HG03469 (cell line): ENCODE results near the gene CFAP58.
"Not testable (repeated sequence)": the region's sequence is repeated elsewhere in the genome, so short reads cannot be mapped to it uniquely, and the experiment has no call there.

Experiments
- ATAC-seq: cut with Tn5 transposase; IDR thresholded peaks from one replicate; pipeline ENCODE4 v1.9.1; 2021; ENCODE audit warnings: mild to moderate bottlenecking, moderate library complexity, moderate number of reproducible peaks; ENCODE audit not compliant: unreplicated experiment

CFAP58 gene

DNA sequence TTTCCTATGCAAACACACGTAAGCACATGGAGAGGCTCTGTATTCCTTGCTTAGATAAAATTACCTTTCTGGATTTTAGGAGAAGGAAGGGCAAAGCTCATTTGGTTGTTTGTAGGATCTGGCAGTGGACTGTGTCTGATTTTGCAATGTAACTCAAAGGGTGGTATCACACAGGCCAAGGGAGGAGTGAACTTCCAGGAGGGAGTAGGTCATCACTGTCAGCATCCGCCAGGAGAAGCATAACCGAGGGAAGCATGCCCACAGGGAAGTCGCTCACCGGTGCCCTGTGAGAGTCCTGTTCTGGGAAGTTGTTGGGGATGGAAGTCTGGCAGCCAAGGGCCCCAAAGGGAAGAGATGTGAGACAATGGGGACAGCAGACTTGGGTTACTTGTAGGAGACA, 74.4 kb downstream of the CFAP58 start:
- ATAC-seq: no peak

DNA sequence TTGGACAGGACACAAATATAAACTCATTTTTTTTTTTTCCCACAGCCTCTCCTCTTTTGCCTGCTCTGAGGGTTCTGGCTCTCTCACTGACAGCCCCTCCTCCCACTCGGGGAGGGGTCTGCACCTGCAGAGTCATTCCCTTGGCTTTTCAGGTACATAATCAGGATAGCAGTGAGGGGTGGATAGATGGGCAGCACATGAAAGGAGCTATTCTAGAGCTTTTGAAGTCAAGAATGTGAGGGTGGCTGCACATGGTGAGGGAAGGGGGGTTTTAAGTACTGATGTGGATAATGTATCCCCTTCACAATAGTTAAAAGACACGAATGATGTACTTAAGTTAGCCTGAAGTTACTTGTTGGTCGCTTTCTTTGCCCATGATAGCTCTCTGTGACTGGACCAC, 76.2 kb downstream of the CFAP58 start:
- ATAC-seq: no peak

DNA sequence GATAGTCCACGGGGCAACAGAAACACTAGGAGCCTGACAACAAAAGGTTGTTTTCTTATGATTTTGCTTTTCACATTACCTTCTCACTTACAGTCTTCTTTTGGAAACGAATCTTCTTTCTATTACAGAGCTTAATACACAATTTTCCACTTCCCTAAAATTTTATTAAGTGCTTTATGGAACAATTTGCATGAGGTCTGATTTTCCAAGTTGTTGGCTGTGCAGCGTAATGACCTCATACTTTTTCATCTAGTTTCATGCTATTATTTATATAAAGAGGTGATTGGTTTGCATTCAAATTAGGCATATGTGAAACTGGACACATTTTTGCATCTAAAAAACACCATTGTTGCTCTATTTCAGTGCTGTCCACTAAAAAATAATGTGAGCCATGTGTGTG, 76.7 kb downstream of the CFAP58 start:
- no peak for ATAC-seq

DNA sequence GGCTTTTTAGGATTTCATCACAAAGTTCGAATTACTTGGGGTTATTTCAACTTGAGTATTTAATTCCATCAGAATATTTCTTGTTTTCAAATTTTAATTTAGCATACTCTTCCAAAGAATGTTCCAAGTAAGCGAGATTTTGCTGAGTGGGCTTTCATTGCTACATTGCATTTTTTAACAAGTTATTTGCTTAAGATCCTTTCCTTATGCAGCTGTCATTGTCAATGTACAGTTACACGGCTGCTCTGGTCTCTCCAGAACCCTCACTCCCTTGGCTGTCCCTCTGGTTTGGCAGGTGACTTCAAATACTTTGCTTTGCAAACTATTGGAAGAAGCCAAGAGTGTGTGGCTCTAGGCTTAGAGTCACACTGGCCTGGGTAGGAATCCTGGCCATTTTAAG, 80.0 kb downstream of the CFAP58 start:
- no peak for ATAC-seq

DNA sequence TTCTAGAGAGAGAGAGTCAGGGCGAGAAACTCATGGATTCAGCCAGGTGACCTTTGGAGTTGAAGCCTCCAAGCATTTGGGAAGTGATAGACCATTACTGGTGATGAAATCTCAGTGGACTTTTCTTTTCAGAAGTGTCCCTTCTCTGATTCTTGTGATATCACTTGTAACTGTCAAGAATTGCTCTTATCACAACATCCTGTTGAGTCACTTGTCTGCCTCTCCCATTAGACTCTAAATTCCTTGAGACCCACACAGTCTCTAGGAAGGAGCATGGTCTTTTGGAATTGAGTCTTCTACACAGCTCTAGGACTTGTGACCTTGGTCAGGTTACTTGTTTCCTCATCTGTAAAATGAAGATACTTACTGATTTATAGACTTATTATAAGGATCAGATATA, 81.0 kb downstream of the CFAP58 start:
- ATAC-seq: no peak

DNA sequence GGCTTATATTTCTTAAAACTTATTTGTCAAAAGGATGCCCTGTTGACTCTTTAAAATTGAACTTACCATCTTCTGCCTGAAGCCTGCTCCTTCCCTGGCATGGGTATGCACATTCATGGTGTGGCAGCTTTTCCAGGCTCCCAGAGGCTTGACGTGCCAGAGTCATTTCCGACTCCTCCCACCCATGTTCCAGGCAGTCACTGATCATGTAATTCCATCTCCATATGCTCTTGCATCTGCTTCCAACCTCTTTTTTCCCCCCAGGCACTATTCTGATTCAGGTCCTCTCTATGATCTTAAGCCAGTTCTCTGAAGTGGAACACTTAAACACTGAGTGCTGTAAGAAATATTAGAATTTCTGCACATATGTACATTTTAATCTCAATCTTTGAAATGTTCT, 82.2 kb downstream of the CFAP58 start:
- no peak for ATAC-seq

DNA sequence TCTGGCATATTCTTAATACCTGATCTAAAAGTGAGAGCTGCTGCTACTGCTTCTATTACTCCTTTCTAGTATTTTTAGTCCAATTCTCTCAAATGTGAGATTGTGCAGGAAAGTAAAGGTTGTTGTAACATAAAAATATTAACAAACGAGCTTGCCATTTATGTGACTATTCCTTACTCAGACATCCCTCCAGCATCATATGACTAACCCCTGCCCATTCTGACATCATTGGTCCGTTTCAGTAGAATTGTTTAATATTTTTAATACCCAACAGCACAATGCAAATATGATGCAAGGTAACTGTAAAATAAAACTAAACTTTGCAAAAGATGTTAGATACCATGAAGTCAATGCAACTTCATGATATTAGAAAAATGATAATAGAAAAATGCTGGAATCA, 83.6 kb downstream of the CFAP58 start:
- no peak for ATAC-seq

DNA sequence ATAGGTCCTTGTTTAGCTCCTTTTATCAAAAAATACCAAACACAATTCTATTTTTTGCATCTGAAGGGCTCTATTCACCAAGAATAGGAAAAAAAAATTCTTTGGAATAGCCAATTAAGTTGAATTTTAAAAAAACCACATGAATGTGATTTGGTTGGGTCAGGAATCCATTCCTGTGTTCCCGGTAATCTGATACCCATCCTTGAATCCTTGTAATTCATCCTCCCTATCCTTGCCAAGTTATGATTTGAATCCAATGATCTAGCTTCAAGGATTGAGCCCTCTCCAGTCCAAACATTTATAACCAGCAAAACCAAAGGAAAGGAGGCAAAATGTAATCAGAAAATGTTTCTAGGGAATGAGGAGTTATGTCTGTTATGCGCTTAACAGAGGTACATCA, 86.6 kb downstream of the CFAP58 start:
- ATAC-seq: no peak

DNA sequence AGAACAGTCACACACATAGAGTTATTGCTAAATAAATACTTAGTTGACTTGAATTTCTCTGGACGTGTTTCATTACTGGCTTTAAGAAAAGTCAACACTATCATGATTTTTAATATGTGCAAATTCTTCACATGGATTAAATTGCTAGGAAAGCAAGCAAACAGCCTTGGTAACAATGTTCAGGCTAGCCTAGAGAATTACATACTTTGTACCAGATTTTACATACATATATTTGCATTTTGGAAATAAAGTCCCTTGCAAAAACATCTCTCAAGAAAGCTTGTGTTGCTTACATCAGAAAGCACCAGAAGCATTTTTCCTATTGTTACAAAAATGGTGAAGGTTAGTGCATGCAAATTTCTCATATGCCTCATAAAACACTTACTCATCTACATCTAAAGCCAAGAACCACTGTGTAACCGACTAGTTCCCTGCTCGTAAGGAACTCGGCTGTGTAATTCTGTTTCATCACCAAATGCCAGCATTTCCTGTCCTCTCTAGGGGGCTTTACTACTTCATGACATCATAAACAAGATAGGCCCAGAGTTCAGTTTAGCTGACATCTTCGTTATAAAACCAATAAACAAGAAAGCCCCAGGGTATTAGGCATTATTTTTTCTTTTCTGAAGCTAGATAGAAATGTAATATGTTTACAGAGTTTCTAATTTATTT, 87.8 kb downstream of the CFAP58 start:
- no peak for ATAC-seq

DNA sequence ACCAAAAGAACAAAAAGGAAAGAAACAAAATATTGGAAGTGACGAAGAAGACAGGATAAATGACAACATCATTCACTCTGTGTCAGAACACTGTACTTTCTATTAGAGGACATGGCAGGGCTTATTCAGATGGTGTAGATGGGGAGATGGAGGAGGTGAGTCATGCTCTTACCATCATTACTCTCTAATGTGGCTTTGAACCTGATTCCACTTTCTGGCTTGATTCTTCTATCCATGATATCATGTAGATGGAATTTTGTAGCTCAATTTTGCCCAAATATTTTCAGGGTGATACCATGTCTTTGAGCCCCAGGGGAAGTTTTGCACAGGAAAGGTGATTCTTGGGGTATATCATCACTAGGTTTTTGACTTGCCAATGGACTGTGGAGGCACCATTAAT, 91.7 kb downstream of the CFAP58 start:
- no peak for ATAC-seq

DNA sequence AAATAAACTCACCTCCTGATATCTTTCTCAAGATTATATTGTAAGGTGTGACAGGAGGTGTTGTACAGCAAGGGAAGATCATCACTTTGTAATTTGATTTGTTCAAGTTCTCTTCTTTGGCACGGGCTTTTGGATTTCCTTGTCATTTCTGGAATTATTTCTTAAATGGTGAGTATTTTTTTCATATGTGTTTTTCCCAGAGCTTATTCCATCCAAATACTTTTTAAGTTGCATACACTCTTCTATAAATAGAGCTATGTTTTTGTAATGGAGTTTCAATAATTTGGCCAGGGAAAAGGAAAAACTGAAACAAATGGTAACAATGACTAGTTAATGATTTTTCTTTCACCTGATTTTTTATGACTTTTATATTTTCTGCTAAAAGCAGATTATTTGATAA, 92.5 kb downstream of the CFAP58 start:
- no peak for ATAC-seq

DNA sequence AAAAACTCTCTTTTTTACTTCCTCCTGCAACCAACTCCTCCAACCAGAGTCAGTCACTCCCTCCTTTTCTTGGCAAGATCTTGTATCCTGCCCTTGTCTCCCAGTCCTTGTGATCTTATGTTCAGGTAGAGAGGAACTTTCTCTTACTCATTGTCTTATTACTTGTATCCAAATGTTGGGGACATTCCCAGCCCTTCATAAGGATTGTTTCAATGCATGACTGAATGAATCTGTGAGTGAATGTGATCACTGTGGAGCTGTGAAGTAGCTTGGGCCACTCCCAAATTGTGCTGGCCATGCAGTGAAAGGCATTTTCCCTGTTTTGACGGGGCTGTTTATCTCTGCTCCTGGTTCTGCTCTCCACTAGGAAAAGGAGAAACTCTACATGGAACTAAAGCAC, 93.7 kb downstream of the CFAP58 start:
- ATAC-seq: no peak

DNA sequence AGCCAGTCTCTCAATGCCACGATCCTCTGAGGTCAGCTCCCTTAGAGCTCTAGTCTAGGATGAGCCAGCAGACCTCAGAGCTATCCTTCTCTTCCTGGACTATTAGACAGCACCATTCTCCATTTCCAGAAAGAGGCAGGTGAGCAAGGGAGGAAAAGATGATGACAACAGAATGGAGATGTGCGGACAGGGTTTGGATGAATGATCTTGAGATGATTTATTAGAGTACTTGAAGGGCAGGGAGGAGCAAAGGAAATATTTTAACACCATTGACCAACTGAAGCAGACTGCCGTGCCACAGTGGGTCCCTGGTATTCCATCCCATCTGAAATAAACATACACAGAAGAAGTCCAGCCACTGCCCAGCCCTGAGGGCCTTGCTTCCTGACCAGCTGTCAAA, 94.3 kb downstream of the CFAP58 start:
- no peak for ATAC-seq

DNA sequence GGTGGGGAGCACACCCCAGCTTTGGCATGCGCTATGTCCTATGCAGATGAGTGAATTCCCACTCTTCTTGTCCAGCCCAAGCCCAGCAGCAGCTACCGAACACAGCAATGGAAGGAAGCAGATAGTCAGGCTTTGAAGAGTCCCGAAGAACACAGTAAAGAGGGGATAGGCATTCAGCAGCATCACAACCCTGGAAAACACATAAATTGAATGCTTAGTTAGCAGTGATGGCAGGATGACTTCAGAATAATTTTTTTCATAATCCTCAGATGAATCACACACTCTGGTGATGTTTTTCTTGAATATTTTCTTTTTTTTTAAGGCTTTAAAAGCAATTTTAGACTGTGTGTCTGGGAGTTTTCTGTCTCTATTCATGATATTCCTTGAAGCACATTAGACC, 95.8 kb downstream of the CFAP58 start:
- no peak for ATAC-seq

DNA sequence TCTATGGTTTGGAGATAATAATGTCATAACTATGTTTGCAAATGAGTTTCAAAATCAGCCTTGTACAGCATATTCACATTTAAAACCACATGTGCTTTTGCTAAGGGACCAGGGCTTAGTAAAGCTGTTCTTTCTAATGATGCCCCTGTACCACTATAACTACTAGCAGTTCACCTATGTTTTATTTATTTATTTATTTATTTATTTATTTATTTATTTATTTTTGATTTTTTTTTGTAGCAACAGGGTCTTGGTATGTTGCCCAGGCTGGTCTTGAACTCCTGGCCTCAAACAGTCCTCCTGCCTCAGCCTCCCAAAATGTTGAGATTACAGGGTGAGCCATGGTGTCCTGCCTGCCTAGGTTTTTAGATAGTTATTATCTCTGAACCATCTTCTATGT, 96.9 kb downstream of the CFAP58 start:
- ATAC-seq: no peak

DNA sequence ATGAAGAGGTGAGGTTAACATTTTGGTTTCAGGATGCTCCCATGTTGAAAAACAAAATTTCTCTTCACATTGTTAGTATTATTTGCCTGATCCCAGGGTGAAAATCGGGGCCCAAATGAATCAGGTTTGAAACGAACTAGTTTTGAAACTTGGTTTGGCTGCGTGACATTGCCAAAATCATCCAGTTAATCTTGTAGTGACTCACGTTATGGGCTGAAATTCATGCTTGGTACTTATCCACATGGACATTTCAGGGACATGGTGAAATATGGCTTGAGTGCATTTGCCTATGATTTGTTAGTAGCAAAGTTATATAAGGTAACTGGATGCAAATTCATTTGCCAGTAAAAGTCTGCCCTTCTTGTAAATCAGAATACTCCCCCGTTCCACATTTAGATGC, 97.3 kb downstream of the CFAP58 start:
- ATAC-seq: no peak

DNA sequence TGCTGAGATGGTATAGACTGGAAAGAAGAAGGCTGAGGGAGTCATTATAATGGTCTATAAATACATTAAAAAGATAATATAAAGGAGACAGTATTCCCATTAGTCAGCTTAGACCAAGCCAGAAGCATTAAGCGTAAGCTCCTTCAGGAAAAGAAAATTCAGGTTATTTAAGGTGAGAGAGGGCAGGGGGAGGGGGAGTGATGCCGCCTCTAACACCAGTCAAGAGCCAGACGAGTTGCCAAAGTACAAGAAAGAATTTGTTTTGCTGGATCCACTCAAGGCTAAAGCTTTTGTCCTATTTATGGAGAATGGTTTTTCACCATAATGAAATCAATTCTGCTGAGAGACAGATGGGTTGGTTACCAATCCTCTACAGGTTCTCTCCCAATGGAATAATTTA, 99.3 kb downstream of the CFAP58 start:
- ATAC-seq: no peak

DNA sequence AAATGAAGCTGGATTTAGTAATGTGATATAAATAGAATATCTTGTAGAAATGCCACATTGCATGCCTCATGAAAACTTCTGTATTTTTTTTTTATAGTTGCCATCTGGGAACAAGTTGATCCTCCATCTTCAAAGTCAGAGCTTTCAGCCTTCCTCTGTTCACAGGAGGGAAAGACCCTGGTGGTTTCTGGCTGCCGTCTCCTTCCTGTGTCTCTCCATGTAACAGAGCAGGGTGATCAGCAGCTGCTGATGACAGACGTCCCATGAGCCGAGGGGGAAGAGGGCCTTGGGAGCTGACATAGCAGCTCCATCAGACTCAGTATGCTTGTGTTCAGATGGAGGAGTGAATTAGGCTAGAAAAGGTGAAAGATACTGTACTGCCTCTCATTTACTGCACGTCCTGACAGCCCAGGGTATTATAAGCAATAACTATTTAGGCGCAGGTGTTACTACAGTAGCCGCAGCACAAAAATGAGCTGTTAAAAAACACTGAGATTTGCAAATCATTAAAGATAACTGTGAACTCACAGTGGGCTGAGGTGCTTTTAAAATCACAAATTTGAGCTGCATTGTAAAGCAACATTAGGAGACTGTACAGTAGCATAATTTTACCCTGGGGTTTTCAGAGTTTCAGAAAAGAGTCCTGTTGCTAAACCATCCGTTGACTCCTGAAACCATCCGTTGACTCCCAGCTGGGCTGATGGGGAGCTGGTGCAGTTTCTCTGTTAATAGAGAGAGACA, 103.3 kb downstream of the CFAP58 start:
- ATAC-seq: peak; percentile 88

DNA sequence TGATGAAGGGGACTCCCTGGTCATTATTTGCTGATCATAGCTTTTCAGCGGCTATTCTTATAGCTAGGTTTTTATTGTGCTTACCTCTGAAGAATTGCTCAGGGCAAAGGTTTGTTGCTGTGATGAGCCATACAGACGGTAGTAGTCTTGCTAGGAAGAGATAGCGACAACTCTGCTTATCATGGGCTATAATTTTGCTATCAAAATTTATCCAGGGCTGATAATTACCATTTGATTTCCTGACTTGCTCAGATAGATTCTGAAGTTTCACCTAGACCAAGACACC, 103.9 kb downstream of the CFAP58 start:
- no peak for ATAC-seq

DNA sequence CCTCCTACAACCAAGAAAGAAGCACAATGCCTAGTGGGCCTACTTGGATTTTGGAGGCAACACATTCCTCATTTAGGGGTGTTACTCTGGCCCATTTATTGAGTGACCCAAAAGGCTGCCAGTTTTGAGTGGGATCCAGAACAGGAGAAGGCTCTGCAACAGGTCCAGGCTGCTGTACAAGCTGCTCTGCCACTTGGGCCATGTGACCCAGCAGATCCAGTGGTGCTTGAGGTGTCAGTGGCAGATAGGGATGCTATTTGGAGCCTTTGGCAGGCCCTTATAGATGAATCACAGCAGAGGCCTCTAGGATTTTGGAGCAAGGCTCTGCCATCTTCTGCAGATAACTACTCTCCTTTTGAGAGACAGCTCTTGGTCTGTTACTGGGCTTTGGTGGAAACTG, 111.9 kb downstream of the CFAP58 start:
- not testable (repeated sequence) for ATAC-seq

DNA sequence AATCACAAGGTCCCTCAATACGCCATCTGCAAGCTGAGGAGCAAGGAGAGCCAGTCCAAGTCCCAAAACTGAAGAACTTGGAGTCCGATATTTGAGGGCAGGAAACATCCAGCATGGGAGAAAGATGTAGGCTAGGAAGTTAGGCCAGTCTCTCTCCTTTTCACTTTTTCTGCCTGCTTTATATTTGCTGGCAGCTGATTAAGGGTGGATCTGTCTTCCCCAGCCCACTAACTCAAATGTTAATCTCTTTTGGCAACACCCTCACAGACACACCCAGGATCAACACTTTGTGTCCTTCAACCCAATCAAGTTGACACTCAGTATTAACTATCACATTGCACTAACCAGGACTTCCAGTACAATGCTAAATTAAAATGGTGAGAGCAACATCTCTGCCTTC, 115.2 kb downstream of the CFAP58 start:
- ATAC-seq: not testable (repeated sequence)

DNA sequence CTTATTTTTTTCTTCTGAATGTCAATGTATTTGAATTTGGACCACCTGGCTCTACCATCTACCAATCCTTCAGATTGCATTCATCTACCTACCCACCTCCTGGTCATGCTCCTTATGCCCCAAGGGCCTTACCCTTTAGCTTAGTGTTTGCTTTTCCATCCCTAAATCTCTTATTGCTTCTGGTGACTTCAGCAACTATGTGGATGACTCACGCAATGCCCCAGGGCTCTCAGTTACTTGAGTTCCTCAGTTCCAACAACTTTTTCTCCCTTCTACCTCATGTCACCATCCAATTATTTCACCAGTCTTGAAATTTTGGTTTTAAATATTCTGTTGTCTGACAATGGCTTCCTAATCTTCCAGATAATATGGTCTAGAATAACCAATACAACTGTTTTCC, 118.9 kb downstream of the CFAP58 start:
- no peak for ATAC-seq
